CD1c-positive myeloid dendritic cell (primary cell): ENCODE data around the gene LAX1.

Experiments
- DNase-seq: peaks from one replicate; pipeline ENCODE4 v3.0.0-alpha.2; 2016; ENCODE audit errors: extremely low spot score

Gene LAX1

GRCh38 chr1:203813581-203814341, 48.8 kb downstream of the LAX1 start:
- DNase-seq, result no peak

- no peak for DNase-seq
These were observed 53.4 kb downstream of the LAX1 start for GRCh38 chr1:203818399-203818798.

- no peak for DNase-seq
These were observed 58.3 kb downstream of the LAX1 start for GRCh38 chr1:203823306-203823705.
